NCI-H82 treated with DMSO at 0.1 percent for 48 hours (cell line): ENCODE results near the gene RHBDF2.
"Not testable (repeated sequence)": the region's sequence is repeated elsewhere in the genome, so short reads cannot be mapped to it uniquely, and the experiment has no call there.

Experiments used
- DNase-seq: peaks from one replicate; lab custom pipeline; 2025; ENCODE audit not compliant: unreplicated experiment; lab: John Stamatoyannopoulos, UW

RHBDF2 gene

GRCh38 chr17:76538281-76538931 lies 37.2 kb upstream of the RHBDF2 start:
- DNase-seq = no peak

GRCh38 chr17:76537578-76538280 lies 36.5 kb upstream of the RHBDF2 start, which contains the start of gene CYGB:
Gene CYGB (minus strand): TSS chr17:76537709. CDS start chr17:76537542, 167 bp downstream.
- DNase-seq = no peak

- no peak for DNase-seq
Observed at GRCh38 chr17:76537288-76537577, 36.0 kb upstream of the RHBDF2 start.

- DNase-seq = no peak
Observed at GRCh38 chr17:76536511-76537287, 35.5 kb upstream of the RHBDF2 start.

GRCh38 chr17:76535788-76536510 lies 34.7 kb upstream of the RHBDF2 start:
- no peak for DNase-seq

- DNase-seq = no peak
Observed at GRCh38 chr17:76534831-76535732, 33.9 kb upstream of the RHBDF2 start.

GRCh38 chr17:76533640-76534359 lies 32.6 kb upstream of the RHBDF2 start:
- DNase-seq = not testable (repeated sequence)

GRCh38 chr17:76532072-76532651 lies 30.9 kb upstream of the RHBDF2 start:
- DNase-seq = no peak

GRCh38 chr17:76531486-76532038 lies 30.3 kb upstream of the RHBDF2 start:
- DNase-seq = no peak

- no peak for DNase-seq
Observed at GRCh38 chr17:76530811-76531485, 29.7 kb upstream of the RHBDF2 start.

- DNase-seq = no peak
Observed at GRCh38 chr17:76530095-76530723, 29.0 kb upstream of the RHBDF2 start.

- DNase-seq = no peak
Observed at GRCh38 chr17:76529224-76530094, 28.2 kb upstream of the RHBDF2 start.

- no peak for DNase-seq
Observed at GRCh38 chr17:76528528-76529223, 27.5 kb upstream of the RHBDF2 start.

GRCh38 chr17:76528156-76528527 lies 26.9 kb upstream of the RHBDF2 start:
- no peak for DNase-seq

GRCh38 chr17:76527430-76528111 lies 26.3 kb upstream of the RHBDF2 start:
- DNase-seq = no peak

- DNase-seq = not testable (repeated sequence)
Observed at GRCh38 chr17:76527016-76527415, 25.8 kb upstream of the RHBDF2 start.
